ENCODE measurements around the gene EEFSEC.

EEFSEC gene

GRCh38 chr3:128400671-128401070 lies 247.4 kb downstream of the EEFSEC start:
- no peak overlapping the region for H3K27ac ChIP-seq
- no peak for DNase-seq (ENCODE audit: low read depth, low spot score)

- H3K27ac ChIP-seq: no peak overlapping the region
- no peak for DNase-seq (ENCODE audit: low read depth, low spot score)
Measured at GRCh38 chr3:128402319-128402718, 249.0 kb downstream of the EEFSEC start.

- no peak overlapping the region for H3K27ac ChIP-seq
- DNase-seq (ENCODE audit: low read depth, low spot score): no peak
Measured at GRCh38 chr3:128402998-128403397, 249.7 kb downstream of the EEFSEC start.

GRCh38 chr3:128404276-128405068 lies 251.2 kb downstream of the EEFSEC start:
- no peak for DNase-seq (ENCODE audit: low read depth, low spot score)
- H3K27ac ChIP-seq: no peak overlapping the region

DNA sequence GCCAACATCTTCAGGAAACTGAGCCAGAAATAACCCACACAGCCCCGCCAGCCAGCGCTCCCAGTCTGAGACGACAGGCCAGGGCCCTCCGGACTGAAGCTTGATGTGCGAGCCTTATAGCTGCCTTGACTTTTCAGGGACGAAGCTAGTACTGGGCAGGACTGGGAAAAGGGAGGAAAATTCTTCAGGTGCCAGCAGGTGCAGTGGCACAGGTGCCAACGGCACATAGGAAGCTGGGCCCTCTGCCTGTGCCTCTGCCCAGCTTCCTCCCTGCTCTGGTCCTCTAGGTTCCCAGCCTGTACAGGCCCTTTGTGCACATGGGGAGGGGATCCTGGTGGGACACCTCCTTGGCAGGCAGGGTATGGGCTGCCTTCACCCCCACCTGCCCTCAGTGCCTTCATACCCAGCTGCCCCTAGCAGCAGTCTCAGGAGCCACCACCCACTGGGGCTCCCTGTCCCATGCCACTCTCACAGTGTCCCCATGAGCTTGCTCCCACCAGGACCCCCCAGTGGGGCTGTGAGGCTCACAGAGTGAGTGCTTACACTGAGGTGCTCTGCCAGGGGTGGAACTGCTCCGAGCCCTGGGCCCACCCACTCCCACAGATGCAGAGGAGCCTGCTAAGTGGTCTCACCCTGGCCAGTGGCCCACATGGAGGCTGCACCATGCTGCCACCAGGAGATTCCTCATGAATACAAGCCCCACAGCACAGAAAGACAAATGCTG lies 252.4 kb downstream of the EEFSEC start:
- H3K27ac ChIP-seq: no peak overlapping the region
- no peak for DNase-seq (ENCODE audit: low read depth, low spot score)

DNA sequence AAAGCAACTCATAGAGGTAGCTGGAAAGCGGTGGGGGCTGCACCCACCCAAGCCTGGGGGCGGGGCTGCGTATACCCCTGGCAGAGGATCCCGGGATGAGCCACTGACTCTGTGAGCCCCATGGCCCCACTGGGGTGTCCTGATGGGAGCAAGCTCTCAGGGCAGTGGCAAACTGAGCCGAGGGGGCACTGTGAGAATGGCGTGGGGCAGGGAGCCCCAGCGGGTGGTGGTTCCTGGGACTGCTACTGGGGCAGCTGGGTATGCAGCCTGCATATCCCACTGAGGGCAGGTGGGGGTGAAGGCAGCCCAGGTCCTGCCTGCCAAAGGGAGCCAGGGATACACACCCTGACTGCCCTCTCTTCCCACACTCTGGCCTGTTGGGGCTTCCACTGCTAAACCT lies 254.0 kb downstream of the EEFSEC start:
- no peak for DNase-seq (ENCODE audit: low read depth, low spot score)
- no peak overlapping the region for H3K27ac ChIP-seq

- no peak overlapping the region for H3K27ac ChIP-seq
- no peak for DNase-seq (ENCODE audit: low read depth, low spot score)
Measured at GRCh38 chr3:128408012-128408692, 254.9 kb downstream of the EEFSEC start.

GRCh38 chr3:128408693-128409623 lies 255.7 kb downstream of the EEFSEC start:
- DNase-seq (ENCODE audit: low read depth, low spot score): no peak
- no peak overlapping the region for H3K27ac ChIP-seq

GRCh38 chr3:128409624-128410581 lies 256.6 kb downstream of the EEFSEC start:
- no peak overlapping the region for H3K27ac ChIP-seq

GRCh38 chr3:128410669-128411573 lies 257.6 kb downstream of the EEFSEC start:
- DNase-seq (ENCODE audit: low read depth, low spot score): no peak

More at GRCh38 chr3:128409624-128410581, 256.6 kb downstream of the EEFSEC start:
- DNase-seq (ENCODE audit: low read depth, low spot score): no peak

DNA sequence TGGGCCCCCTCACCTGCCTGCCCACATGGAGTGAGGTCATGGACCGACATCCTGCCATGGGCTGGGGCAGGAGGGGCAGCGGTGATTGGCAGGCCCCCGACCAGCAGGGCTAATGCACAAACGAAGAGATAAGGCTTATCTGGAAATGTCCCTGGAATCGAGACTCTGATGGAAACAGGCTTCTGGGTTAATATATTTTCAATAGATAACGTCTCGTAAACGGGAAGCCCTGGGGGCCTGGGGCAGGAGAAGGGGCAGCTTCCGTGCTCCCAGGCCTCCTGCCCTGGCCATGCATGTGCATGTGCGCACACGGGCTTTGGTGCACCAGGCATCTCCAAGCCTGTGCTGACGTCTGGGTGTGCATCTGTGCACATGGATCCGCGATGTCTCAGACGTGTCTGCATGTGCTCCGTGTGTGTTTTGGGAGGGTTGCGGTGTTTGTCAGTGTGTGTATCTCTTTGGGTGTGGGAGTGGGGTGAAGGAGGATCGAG lies 258.3 kb downstream of the EEFSEC start:
- no peak for DNase-seq (ENCODE audit: low read depth, low spot score)
- H3K27ac ChIP-seq: no peak overlapping the region

More at GRCh38 chr3:128410669-128411573, 257.6 kb downstream of the EEFSEC start:
- H3K27ac ChIP-seq: no peak overlapping the region

DNA sequence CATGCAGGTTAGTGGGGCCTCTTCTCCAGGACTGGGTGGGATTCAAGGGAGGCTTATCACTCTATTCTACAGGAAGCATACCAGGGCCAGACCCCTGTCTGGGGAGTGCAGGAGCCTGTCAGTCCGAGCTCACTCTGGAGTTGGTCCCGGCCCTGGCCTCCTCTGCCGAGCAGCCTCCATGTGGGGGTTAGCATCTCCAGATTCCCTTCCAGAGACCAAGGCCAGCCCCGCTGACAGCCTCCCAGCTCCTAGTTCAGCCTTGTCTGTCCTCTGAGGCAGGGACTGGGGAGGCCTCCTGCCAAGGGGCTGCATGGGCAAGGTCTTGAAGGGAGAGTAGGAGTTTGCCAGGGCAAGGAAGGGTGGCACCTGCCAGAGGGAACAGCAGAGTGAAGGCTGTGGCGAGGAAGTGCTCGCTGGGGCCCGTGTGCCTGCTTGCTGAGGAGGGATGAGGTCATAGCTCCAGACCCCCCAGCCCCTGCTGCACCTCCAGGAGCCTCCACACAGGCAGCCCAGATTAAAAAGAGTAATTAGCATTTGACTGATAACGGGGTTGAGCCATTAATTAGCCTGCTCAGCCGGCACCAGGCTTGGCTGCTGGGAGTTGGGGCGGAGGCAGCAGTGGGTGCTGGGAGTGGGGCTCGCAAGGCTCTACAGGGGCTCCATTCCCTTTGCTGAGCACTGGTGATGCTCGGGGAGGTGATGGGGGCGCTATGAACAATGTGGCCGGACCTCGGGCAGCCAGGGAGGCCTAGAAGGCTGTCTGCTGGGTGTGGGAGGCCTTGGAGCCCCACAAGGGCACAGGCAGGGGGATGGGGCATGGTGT lies 259.1 kb downstream of the EEFSEC start:
- no peak for DNase-seq (ENCODE audit: low read depth, low spot score)
- no peak overlapping the region for H3K27ac ChIP-seq

- no peak overlapping the region for H3K27ac ChIP-seq
- no peak for DNase-seq (ENCODE audit: low read depth, low spot score)
Measured at GRCh38 chr3:128413003-128413370, 259.7 kb downstream of the EEFSEC start.

DNA sequence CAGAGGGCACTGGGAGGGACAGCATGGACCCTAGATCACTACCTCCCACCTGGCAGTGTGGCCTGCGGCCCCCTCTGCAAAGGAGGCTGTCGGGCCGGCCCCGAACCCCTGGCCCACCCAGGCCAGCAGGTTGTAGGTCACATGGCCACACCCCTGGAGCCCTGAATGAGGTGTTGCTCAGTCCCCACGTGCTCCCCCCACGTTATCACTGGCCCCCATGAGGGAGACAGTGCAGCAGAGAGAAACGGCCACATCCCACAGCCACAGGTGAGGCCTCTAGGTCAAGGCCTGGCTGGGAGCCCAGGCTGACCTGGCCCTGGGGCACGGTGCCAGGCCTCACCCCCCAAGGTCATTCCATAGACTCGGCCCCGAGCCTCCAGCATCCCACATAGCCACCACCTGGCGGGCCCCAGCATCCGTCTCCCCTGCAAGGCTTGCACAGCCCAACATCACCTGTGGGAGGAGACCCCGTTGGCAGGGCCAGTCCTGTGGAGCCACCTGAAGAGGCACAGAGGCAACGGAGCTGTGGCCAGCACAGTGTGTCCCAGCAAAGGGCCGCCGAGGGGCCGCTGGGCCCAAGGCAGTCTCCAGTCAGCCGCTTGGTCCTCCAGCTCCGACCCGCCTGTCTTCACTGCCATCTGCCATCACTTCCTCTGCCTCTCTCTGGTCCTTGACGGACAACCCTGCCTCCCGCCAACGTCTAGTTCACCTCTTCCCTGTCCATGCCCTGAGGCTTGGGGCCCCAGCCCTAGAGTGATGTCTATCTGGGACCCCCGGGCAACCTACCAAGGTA lies 260.3 kb downstream of the EEFSEC start:
- no peak for DNase-seq (ENCODE audit: low read depth, low spot score)
- H3K27ac ChIP-seq: no peak overlapping the region

GRCh38 chr3:128415200-128415772 lies 262.0 kb downstream of the EEFSEC start:
- no peak for DNase-seq (ENCODE audit: low read depth, low spot score)
- no peak overlapping the region for H3K27ac ChIP-seq
